PC-3 (cell line): Measurements from ENCODE around the gene RCAN1. TPM values are rescaled to one million over a fixed set of nuclear protein-coding genes. Genes with fewer than 3 reads are reported as not detected.

Experiments used
- ATAC-seq: fragments of 200-7000 bp; cut with Tn5 transposase; 2 replicates; pipeline ENCODE4 v1.9.1; 2020; ENCODE audit warnings: mild to moderate bottlenecking, moderate library complexity
- BruUV-seq: library from RNA; stranded (reverse); fragments of 400-500 nt; replicated peaks from 2 replicates; lab custom pipeline; 2021; lab: Mats Ljungman, UMichigan
- CTCF ChIA-PET: fragments of 300-600 bp; sonication (Branson Sonifier 250); formaldehyde crosslinking; loops from one replicate; lab custom pipeline; 2022; ENCODE audit warnings: antibody characterized with exemption; lab: Charles Lee
- POLR2A ChIA-PET: fragments of 300-600 bp; sonication (Branson Sonifier 250); formaldehyde crosslinking; loops from one replicate; lab custom pipeline; 2022; ENCODE audit warnings: antibody characterized with exemption; ENCODE audit not compliant: unreplicated experiment; lab: Charles Lee
- DNase-seq: peaks from one replicate; pipeline ENCODE4 v3.0.0-alpha.2; 2015
- H2AFZ ChIP-seq: fragments of 300-600 bp; sonication (generic); 2 replicates; pipeline ENCODE4 v1.6.0; 2016; ENCODE audit warnings: antibody characterized with exemption, low read length
- H3F3A ChIP-seq: fragments of 300-600 bp; sonication (generic); one replicate; pipeline ENCODE4 v1.6.0; 2017; ENCODE audit warnings: antibody characterized with exemption, low read length, control low read depth, mild to moderate bottlenecking; ENCODE audit not compliant: unreplicated experiment
- H3K27ac ChIP-seq: fragments of 300-600 bp; sonication (generic); 2 replicates; pipeline ENCODE4 v1.5.1; 2016; ENCODE audit warnings: mild to moderate bottlenecking, low read length
- H3K27me3 ChIP-seq: fragments of 300-600 bp; sonication (generic); 2 replicates; pipeline ENCODE4 v1.6.1; 2016; ENCODE audit warnings: low read length, mixed read lengths
- H3K36me3 ChIP-seq: fragments of 300-600 bp; sonication (generic); 2 replicates; pipeline ENCODE4 v1.6.1; 2016; ENCODE audit warnings: low read depth, mixed run types, low read length, mixed read lengths
- H3K4me1 ChIP-seq: fragments of 300-600 bp; sonication (generic); 2 replicates; pipeline ENCODE4 v1.5.1; 2016; ENCODE audit warnings: low read length; ENCODE audit not compliant: insufficient read depth
- H3K4me2 ChIP-seq: fragments of 300-600 bp; sonication (generic); 2 replicates; pipeline ENCODE4 v1.6.0; 2016; ENCODE audit warnings: low read length
- H3K4me3 ChIP-seq: fragments of 300-600 bp; sonication (generic); 2 replicates; pipeline ENCODE4 v1.5.1; 2016; ENCODE audit warnings: mild to moderate bottlenecking, low read length, mixed read lengths
- H3K79me2 ChIP-seq: fragments of 300-600 bp; sonication (generic); 2 replicates; pipeline ENCODE4 v1.6.1; 2017; ENCODE audit warnings: low read length, mixed read lengths
- H3K9ac ChIP-seq: fragments of 300-600 bp; sonication (generic); 2 replicates; pipeline ENCODE4 v1.6.0; 2016; ENCODE audit warnings: mild to moderate bottlenecking, low read length
- H3K9me2 ChIP-seq: fragments of 300-600 bp; sonication (generic); replicated peaks from 2 replicates; pipeline ENCODE4 v1.6.1; 2016; ENCODE audit warnings: mixed run types, low read length, mixed read lengths
- H3K9me3 ChIP-seq: fragments of 300-600 bp; sonication (generic); 2 replicates; pipeline ENCODE4 v1.6.1; 2016; ENCODE audit warnings: low read length, mixed read lengths
- H4K20me1 ChIP-seq: fragments of 300-600 bp; sonication (generic); 2 replicates; pipeline ENCODE4 v1.6.1; 2016; ENCODE audit warnings: low read length, mixed read lengths
- EZH2 ChIP-seq: fragments of 300-600 bp; sonication (generic); IDR thresholded peaks from one replicate; pipeline ENCODE4 v1.6.1; 2017; ENCODE audit warnings: antibody characterized with exemption, mild to moderate bottlenecking, low read length; ENCODE audit not compliant: unreplicated experiment
- EZH2phosphoT487 ChIP-seq: fragments of 300-600 bp; sonication (generic); IDR thresholded peaks from 2 replicates; pipeline ENCODE4 v1.6.1; 2018; ENCODE audit warnings: mild to moderate bottlenecking, antibody characterized with exemption, low read length, borderline replicate concordance
- intact Hi-C: fragments of 100-400 bp; cut with micrococcal nuclease; formaldehyde crosslinking; loops from 2 replicates; pipeline ENCODE4 v1.9.0; 2023
- total RNA-seq: library from RNA; depleted of rRNA; stranded (reverse); fragments of >200 nt; gene quantifications from 2 replicates; pipeline ENCODE4 v1.2.3, GENCODE V29; 2014
- TF ChIP-seq, protein P1 (sequence below): fragments of 300-600 bp; sonication (generic); conservative IDR thresholded peaks from 2 replicates; pipeline ENCODE4 v1.5.1; 2017; ENCODE audit warnings: antibody characterized with exemption, low read depth, mild to moderate bottlenecking, low read length

Gene RCAN1
- total RNA-seq, 1 experiment from 2014 or later: 26.2 TPM

DNA sequence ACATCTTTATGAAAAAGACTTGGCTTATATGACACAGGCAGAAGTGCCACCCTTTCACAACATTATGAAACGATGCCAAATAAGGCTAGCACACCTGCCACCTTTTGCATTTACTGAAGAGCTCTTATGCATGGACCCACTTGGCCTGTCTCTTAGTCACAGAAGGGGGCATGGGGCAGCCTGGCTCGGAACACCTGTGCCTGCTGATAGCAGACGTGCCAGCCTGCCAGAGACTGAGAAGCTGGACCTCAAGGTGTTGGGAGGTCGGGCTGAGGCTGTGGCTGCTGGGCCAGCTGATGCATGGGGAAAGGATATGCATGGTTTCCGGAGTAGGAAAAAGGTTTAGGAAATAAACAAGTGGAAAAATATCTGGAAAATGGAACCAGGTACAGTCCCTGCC lies 21.5 kb downstream of the RCAN1 start:
- intact Hi-C loops: no loop called here
- no peak for ATAC-seq
- Histone ChIP-seq H3K27ac (no peak overlapping the region), H3K27me3 (no peaks in the 10 kb centered on the region), H3K9ac (no peak overlapping the region), H3K36me3 (no peaks in the 10 kb centered on the region), H3K4me3 (no peak overlapping the region), H3F3A (no peaks in the 10 kb centered on the region), H2AFZ (no peak overlapping the region), H3K4me1 (peaks cover 7% of the 10 kb centered on the region), H3K79me2 (no peaks in the 10 kb centered on the region), H3K9me2 (no peaks in the 10 kb centered on the region), H3K4me2 (no peak overlapping the region), H4K20me1 (no peaks in the 10 kb centered on the region), H3K9me3 (no peaks in the 10 kb centered on the region)
- TF ChIP-seq EZH2phosphoT487: no peak
- no peak for TF ChIP-seq EZH2
- TF ChIP-seq, protein P1, sequence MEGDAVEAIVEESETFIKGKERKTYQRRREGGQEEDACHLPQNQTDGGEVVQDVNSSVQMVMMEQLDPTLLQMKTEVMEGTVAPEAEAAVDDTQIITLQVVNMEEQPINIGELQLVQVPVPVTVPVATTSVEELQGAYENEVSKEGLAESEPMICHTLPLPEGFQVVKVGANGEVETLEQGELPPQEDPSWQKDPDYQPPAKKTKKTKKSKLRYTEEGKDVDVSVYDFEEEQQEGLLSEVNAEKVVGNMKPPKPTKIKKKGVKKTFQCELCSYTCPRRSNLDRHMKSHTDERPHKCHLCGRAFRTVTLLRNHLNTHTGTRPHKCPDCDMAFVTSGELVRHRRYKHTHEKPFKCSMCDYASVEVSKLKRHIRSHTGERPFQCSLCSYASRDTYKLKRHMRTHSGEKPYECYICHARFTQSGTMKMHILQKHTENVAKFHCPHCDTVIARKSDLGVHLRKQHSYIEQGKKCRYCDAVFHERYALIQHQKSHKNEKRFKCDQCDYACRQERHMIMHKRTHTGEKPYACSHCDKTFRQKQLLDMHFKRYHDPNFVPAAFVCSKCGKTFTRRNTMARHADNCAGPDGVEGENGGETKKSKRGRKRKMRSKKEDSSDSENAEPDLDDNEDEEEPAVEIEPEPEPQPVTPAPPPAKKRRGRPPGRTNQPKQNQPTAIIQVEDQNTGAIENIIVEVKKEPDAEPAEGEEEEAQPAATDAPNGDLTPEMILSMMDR: no peak
- no peak for DNase-seq
- BruUV-seq: no TSS peak
- POLR2A ChIA-PET: no interaction called here
- CTCF ChIA-PET: no interaction called here

DNA sequence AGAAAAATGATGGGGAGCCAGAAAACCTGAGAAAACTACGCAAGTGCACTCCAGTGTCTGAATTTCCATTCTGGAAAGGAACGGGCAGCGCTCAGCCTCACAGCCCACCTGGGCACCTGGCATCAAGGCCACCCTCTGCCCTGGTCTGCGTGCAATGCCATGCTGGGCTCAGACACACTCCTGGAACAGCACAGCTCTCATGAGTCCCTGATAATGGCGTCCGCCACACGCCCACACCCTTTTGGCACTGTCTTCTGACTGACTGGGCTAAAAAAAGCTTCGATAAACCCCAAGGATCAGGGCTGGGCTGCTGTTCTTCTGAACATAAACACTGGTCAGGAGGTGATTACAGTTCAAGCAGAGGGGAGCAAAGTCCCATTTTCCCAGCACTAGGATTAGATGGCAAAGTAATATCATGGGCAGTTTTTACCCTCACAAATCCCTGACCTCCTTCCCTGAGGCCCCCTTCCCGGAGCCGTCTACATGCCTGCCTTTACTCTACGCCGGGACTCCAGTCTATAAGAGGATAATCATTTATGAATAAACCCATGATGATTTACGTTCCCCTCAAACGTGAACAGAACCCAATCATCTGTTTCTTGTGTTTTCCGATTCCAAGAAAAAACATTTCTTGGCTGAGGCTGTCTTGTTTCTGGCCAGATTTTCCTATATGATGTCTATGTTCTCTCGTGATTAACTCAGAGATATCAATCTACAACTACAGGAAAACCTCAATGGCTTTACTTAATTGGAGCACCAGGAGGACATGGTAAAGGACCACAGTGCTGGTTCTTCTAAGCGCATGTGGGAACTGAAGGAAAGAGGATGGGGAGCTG lies 22.6 kb downstream of the RCAN1 start:
- CTCF ChIA-PET: interaction anchor here (0.6 kb wide), 1 partner anchor 82 kb away, joined by 3 read pairs; no protein-coding TSS in a partner anchor
- intact Hi-C loops: no loop called here

More for the DNA sequence above, 22.6 kb downstream of the RCAN1 start:
- H3K4me2 ChIP-seq: no peak overlapping the region
- no peaks in the 10 kb centered on the region for H3K36me3 ChIP-seq
- DNase-seq (no peak), ATAC-seq (no peak)
- no peaks in the 10 kb centered on the region for H3K79me2 ChIP-seq
- POLR2A ChIA-PET: no interaction called here
- no peaks in the 10 kb centered on the region for H3K9me2 ChIP-seq
- H3K9ac ChIP-seq: no peak overlapping the region
- H3K4me3 ChIP-seq: no peak overlapping the region
- no peaks in the 10 kb centered on the region for H3K4me1 ChIP-seq
- no peaks in the 10 kb centered on the region for H3K9me3 ChIP-seq
- no peaks in the 10 kb centered on the region for H4K20me1 ChIP-seq
- no peaks in the 10 kb centered on the region for H3K27me3 ChIP-seq
- TF ChIP-seq, protein P1: no peak
- TF ChIP-seq EZH2 (no peak), EZH2phosphoT487 (no peak)
- H3K27ac ChIP-seq: no peak overlapping the region
- BruUV-seq: no TSS peak
- H3F3A ChIP-seq: no peaks in the 10 kb centered on the region
- no peak overlapping the region for H2AFZ ChIP-seq
